Loucy (cell line): ENCODE data around the gene PLEKHA1.

ENCODE experiments used
- H2AFZ ChIP-seq: fragments of 200-600 bp; sonication (generic); 2 replicates; pipeline ENCODE4 v1.6.0; 2016; ENCODE audit warnings: antibody characterized with exemption, mild to moderate bottlenecking, low read length, moderate library complexity
- H3F3A ChIP-seq: fragments of 200-600 bp; 2 replicates; pipeline ENCODE4 v1.6.0; 2016; ENCODE audit warnings: antibody characterized with exemption, low read depth, mild to moderate bottlenecking
- H3K27me3 ChIP-seq: fragments of 200-600 bp; sonication (generic); 2 replicates; pipeline ENCODE4 v1.6.1; 2014; ENCODE audit warnings: low read length, mild to moderate bottlenecking; ENCODE audit not compliant: insufficient read depth, poor library complexity, severe bottlenecking
- H3K36me3 ChIP-seq: fragments of 200-600 bp; sonication (generic); 2 replicates; pipeline ENCODE4 v1.6.1; 2016; ENCODE audit warnings: low read length; ENCODE audit not compliant: insufficient read depth
- H3K4me1 ChIP-seq: fragments of 200-600 bp; sonication (generic); 2 replicates; pipeline ENCODE4 v1.5.1; 2014; ENCODE audit warnings: low read length, mild to moderate bottlenecking; ENCODE audit not compliant: insufficient read depth, poor library complexity, severe bottlenecking
- H3K4me2 ChIP-seq: fragments of 200-600 bp; sonication (generic); 2 replicates; pipeline ENCODE4 v1.6.0; 2014; ENCODE audit warnings: antibody characterized with exemption, low read length, low read depth, mild to moderate bottlenecking; ENCODE audit not compliant: poor library complexity, severe bottlenecking
- H3K4me3 ChIP-seq: fragments of 200-600 bp; sonication (generic); 2 replicates; pipeline ENCODE4 v1.5.1; 2014; ENCODE audit warnings: low read length, mild to moderate bottlenecking, mixed read lengths; ENCODE audit not compliant: poor library complexity, severe bottlenecking
- H3K79me2 ChIP-seq: fragments of 200-600 bp; sonication (generic); 2 replicates; pipeline ENCODE4 v1.6.1; 2014; ENCODE audit warnings: low read length; ENCODE audit not compliant: insufficient read depth
- H3K9ac ChIP-seq: fragments of 200-600 bp; sonication (generic); 2 replicates; pipeline ENCODE4 v1.6.0; 2014; ENCODE audit warnings: mild to moderate bottlenecking, low read depth, low read length, moderate library complexity; ENCODE audit not compliant: poor library complexity, severe bottlenecking
- H3K9me2 ChIP-seq: fragments of 200-600 bp; sonication (generic); replicated peaks from 2 replicates; pipeline ENCODE4 v1.6.1; 2016; ENCODE audit warnings: low read depth, low read length, mixed read lengths
- H3K9me3 ChIP-seq: fragments of 200-600 bp; sonication (generic); 2 replicates; pipeline ENCODE4 v1.6.1; 2014; ENCODE audit warnings: mild to moderate bottlenecking, antibody characterized with exemption, low read length, low read depth; ENCODE audit not compliant: insufficient read depth
- H4K20me1 ChIP-seq: fragments of 200-600 bp; sonication (generic); 2 replicates; pipeline ENCODE4 v1.6.0; 2014; ENCODE audit warnings: antibody characterized with exemption, low read length, mild to moderate bottlenecking; ENCODE audit not compliant: insufficient read depth, poor library complexity, severe bottlenecking
- EZH2phosphoT487 ChIP-seq: fragments of 200-600 bp; IDR thresholded peaks from 2 replicates; pipeline ENCODE4 v1.6.1; 2018; ENCODE audit warnings: antibody characterized with exemption, mild to moderate bottlenecking, moderate library complexity, borderline replicate concordance
- TF ChIP-seq, protein P1 (sequence below): fragments of 200-600 bp; sonication (generic); conservative IDR thresholded peaks from 2 replicates; pipeline ENCODE4 v1.5.1; 2014; ENCODE audit warnings: mild to moderate bottlenecking, antibody characterized with exemption, low read length

PLEKHA1 gene

DNA sequence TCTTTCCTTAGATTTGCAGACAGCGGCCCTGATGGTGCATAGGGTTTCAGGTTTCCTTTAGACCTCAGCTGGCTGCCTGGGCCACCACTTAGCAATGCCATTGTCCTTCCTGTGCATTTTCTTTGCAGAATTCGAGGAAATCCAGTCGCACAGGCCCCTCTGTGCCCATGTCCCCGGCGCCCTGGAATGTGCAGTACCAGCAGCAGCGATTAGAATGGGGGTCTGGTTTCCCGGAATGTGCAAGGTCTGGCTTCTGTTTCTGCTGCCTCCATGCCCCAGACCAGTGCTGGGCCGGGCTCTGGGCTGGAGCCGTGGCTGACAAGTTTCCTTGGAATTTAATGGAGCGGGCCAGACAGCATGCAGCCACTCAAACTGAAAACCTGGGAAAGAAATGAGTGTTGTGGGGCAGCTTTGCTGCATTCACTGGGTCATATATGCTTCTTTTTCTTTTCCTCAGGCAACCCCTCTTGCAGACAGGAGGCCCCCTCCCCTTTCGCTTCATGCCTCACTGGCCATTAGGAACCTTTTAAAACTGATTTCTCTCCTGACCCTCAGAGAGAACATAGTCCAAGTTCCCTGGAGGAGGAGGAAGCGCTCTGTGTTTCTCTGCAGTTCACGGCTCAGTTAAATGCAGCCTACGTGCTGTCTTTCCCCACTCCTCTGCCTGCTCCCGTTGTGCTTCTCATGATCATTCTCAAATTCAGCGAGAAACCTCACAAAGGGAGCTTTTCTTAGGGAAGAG lies 101.3 kb downstream of the PLEKHA1 start:
- H3K9me2 ChIP-seq: no peaks in the 10 kb centered on the region
- no peaks in the 10 kb centered on the region for H3K27me3 ChIP-seq
- no peaks in the 10 kb centered on the region for H3F3A ChIP-seq
- H2AFZ ChIP-seq: no peak overlapping the region
- no peaks in the 10 kb centered on the region for H4K20me1 ChIP-seq
- H3K9me3 ChIP-seq: no peaks in the 10 kb centered on the region
- TF ChIP-seq, protein P1, sequence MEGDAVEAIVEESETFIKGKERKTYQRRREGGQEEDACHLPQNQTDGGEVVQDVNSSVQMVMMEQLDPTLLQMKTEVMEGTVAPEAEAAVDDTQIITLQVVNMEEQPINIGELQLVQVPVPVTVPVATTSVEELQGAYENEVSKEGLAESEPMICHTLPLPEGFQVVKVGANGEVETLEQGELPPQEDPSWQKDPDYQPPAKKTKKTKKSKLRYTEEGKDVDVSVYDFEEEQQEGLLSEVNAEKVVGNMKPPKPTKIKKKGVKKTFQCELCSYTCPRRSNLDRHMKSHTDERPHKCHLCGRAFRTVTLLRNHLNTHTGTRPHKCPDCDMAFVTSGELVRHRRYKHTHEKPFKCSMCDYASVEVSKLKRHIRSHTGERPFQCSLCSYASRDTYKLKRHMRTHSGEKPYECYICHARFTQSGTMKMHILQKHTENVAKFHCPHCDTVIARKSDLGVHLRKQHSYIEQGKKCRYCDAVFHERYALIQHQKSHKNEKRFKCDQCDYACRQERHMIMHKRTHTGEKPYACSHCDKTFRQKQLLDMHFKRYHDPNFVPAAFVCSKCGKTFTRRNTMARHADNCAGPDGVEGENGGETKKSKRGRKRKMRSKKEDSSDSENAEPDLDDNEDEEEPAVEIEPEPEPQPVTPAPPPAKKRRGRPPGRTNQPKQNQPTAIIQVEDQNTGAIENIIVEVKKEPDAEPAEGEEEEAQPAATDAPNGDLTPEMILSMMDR: no peak
- TF ChIP-seq EZH2phosphoT487: no peak
- H3K9ac ChIP-seq: no peak overlapping the region
- no peaks in the 10 kb centered on the region for H3K79me2 ChIP-seq
- no peak overlapping the region for H3K4me2 ChIP-seq
- no peaks in the 10 kb centered on the region for H3K36me3 ChIP-seq
- no peaks in the 10 kb centered on the region for H3K4me1 ChIP-seq
- H3K4me3 ChIP-seq: no peak overlapping the region

GRCh38 chr10:122476333-122476695 lies 101.8 kb downstream of the PLEKHA1 start:
- H3K9me3 ChIP-seq: no peaks in the 10 kb centered on the region; the same call in 1 of the 2 replicates
- no peaks in the 10 kb centered on the region for H4K20me1 ChIP-seq
- TF ChIP-seq, protein P1: no peak
- TF ChIP-seq EZH2phosphoT487: no peak
- H3K36me3 ChIP-seq: no peaks in the 10 kb centered on the region
- no peaks in the 10 kb centered on the region for H3K79me2 ChIP-seq
- no peaks in the 10 kb centered on the region for H3K27me3 ChIP-seq
- no peaks in the 10 kb centered on the region for H3K9me2 ChIP-seq
- no peaks in the 10 kb centered on the region for H3K4me1 ChIP-seq
- no peak overlapping the region for H3K4me2 ChIP-seq
- H3K9ac ChIP-seq: no peak overlapping the region
- no peak overlapping the region for H2AFZ ChIP-seq
- no peak overlapping the region for H3K4me3 ChIP-seq
- H3F3A ChIP-seq: no peaks in the 10 kb centered on the region

GRCh38 chr10:122477436-122477835 lies 102.9 kb downstream of the PLEKHA1 start:
- Histone ChIP-seq H2AFZ (no peak overlapping the region), H3F3A (no peaks in the 10 kb centered on the region), H3K27me3 (no peaks in the 10 kb centered on the region), H3K9me3 (peaks cover 2% of the 10 kb centered on the region; the same call in 1 of the 2 replicates), H3K4me3 (no peak overlapping the region), H3K9ac (no peak overlapping the region), H3K4me1 (no peaks in the 10 kb centered on the region), H3K36me3 (no peaks in the 10 kb centered on the region), H3K4me2 (no peak overlapping the region), H3K79me2 (no peaks in the 10 kb centered on the region), H4K20me1 (no peaks in the 10 kb centered on the region), H3K9me2 (no peaks in the 10 kb centered on the region)
- TF ChIP-seq EZH2phosphoT487: no peak
- TF ChIP-seq, protein P1: no peak
